ENCODE data around the gene EIF4E2.

The EIF4E2 gene

DNA sequence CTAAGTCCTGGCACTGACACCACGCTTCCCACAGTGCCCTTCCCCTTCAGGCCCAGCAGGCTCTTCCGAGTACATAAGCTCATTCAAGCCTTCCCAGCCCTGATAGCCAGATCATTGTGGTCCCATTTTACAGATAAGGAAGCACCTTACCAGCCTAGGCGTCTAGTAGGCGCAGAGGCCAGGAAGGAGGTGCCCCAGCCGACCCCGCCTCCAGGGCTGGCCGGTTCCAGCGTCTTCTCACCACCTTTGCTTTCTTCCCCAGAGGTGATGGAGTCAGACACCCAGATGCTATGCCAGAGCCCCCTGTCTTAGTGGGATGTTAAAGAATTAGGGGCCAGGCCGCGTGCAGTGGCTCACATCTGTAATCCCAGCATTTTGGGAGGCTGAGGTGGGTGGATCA is 54.0 kb downstream of the EIF4E2 start:
- DNase-seq: no peak

- DNase-seq: no peak
These were observed 56.5 kb downstream of the EIF4E2 start for GRCh38 chr2:232607011-232607410.

- DNase-seq: no peak
These were observed 59.1 kb downstream of the EIF4E2 start for GRCh38 chr2:232609607-232610006.

- no peak for DNase-seq
These were observed 59.6 kb downstream of the EIF4E2 start for GRCh38 chr2:232610081-232610480.

DNA sequence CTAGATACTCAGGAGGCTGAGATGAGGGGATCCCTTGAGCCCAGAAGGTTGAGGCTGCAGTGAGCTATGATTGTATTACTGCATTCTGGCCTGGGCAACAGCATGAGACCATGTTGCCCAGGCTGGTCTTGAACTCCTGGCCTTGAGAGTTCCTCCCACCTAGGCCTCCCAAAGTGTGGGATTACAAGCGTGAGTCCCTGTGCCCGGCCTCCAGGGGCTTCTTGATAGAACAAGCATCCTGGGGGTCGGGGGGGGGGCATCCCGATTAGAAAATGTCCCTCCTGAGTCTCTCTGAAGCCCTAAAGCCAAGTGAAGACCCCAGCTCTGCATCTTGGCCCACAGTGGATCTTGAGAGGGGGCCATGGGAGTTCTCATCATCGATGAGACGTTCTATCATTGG is 60.6 kb downstream of the EIF4E2 start:
- DNase-seq: no peak

GRCh38 chr2:232611559-232612218 is 61.2 kb downstream of the EIF4E2 start:
- DNase-seq: no peak

GRCh38 chr2:232613538-232614134 is 63.1 kb downstream of the EIF4E2 start:
- DNase-seq: no peak

- DNase-seq: no peak
These were observed 64.8 kb downstream of the EIF4E2 start for GRCh38 chr2:232615339-232615738.
